ENCODE measurements around the gene BMP6. TPM values are rescaled to one million over a fixed set of nuclear protein-coding genes. Genes with fewer than 3 reads are reported as not detected.

The BMP6 gene
- total RNA-seq, 1 experiment from 2014 or later: 0.28 TPM

- H4K5ac ChIP-seq (ENCODE audit: insufficient read length, low read depth, low read length): no peak overlapping the region
- Mint-ChIP-seq H3K36me3 (ENCODE audit: insufficient read depth in 1 of 3, low read depth in 3 of 3) (peaks cover 0 to 5% (median 5%) of the 10 kb centered on the region in 3 experiments; a peak in 5 of 7 replicates), H3K27me3 (ENCODE audit: low read depth) (no peaks in the 10 kb centered on the region; the same call in 1 of the 2 replicates), H3K27ac (no peak overlapping the region), H3K4me3 (no peak overlapping the region), H3K9me3 (no peaks in the 10 kb centered on the region), H3K4me1 (peaks cover 9 to 12% of the 10 kb centered on the region in 2 experiments)
- H3K4ac ChIP-seq (ENCODE audit: low read depth, low read length): no peak overlapping the region
- H3K79me2 ChIP-seq (ENCODE audit: insufficient read depth, low read length): peaks cover 21% of the 10 kb centered on the region; the same call in 1 of the 2 replicates
- H3K56ac ChIP-seq (ENCODE audit: insufficient read length, low read depth, low read length): no peak overlapping the region
- no peak overlapping the region for H2AK5ac ChIP-seq (ENCODE audit: insufficient read length, low read length)
- no peak overlapping the region for H3K9ac ChIP-seq (ENCODE audit: extremely low read depth, insufficient read length, low read length)
- H3T11ph ChIP-seq (ENCODE audit: low read length): no peak overlapping the region
- no peak overlapping the region for H2BK15ac ChIP-seq (ENCODE audit: low read depth, low read length)
- no CpG with 5 or more reads among the region's 6 CpGs for WGBS (ENCODE audit: extremely low coverage, insufficient read length, low lambda C conversion rate)
- H2BK12ac ChIP-seq (ENCODE audit: insufficient read length, low read depth, low read length): no peak overlapping the region
- no peak overlapping the region for H4K8ac ChIP-seq (replicated peaks; ENCODE audit: insufficient read length, low read depth, low read length)
- H3K23ac ChIP-seq (ENCODE audit: insufficient read length, low read depth, low read length): no peak overlapping the region
- no peak overlapping the region for H3K14ac ChIP-seq (ENCODE audit: insufficient read depth, low read length)
- no peak for TF ChIP-seq CTCF (conservative IDR thresholded peaks at IDR 0.05)
- no peak overlapping the region for H2AFZ ChIP-seq (ENCODE audit: low read length)
- H3K4me2 ChIP-seq (ENCODE audit: insufficient read depth, insufficient read length, low read length): no peak overlapping the region
- no peaks in the 10 kb centered on the region for H4K20me1 ChIP-seq (ENCODE audit: control insufficient read depth, insufficient read depth, insufficient read length)
- H4K91ac ChIP-seq (ENCODE audit: insufficient read length, low read depth, low read length): no peak overlapping the region
- H2BK120ac ChIP-seq (ENCODE audit: low read depth, low read length, poor library complexity, severe bottlenecking): no peak overlapping the region
- no peaks in the 10 kb centered on the region; the same call in 1 of the 2 replicates for H3K27me3 ChIP-seq (ENCODE audit: insufficient read depth, low read length)
- H2BK20ac ChIP-seq (ENCODE audit: low read depth, low read length, poor library complexity, severe bottlenecking): no peak overlapping the region
- peaks cover 10% of the 10 kb centered on the region for H3K23me2 ChIP-seq (ENCODE audit: insufficient read length, low read depth, low read length, poor library complexity, severe bottlenecking)
- no peak overlapping the region for H3K27ac ChIP-seq (ENCODE audit: insufficient read length, low read depth, low read length)
- H3K18ac ChIP-seq (ENCODE audit: insufficient read length, low read depth, low read length): no peak overlapping the region
- H2BK5ac ChIP-seq (ENCODE audit: insufficient read length, low read length): no peak overlapping the region
- H3K9me3 ChIP-seq (ENCODE audit: control insufficient read depth, low read depth, low read length): no peaks in the 10 kb centered on the region
- no peaks in the 10 kb centered on the region for H3K4me1 ChIP-seq (ENCODE audit: insufficient read depth, low read length)
- no peak for DNase-seq
- no peaks in the 10 kb centered on the region for H3K79me1 ChIP-seq (ENCODE audit: insufficient read depth, low read depth, low read length, poor library complexity, severe bottlenecking)
Measured at GRCh38 chr6:7912024-7912423, 186.1 kb downstream of the BMP6 start.
